Choroid plexus epithelial cell (primary cell): ENCODE results near the gene MAP2K7.
A peak's percentile ranks its signal among the peaks of the same experiment; 100 is the strongest.

Experiments
- DNase-seq: peaks from one replicate; pipeline ENCODE4 v3.0.0-alpha.2; 2010; ENCODE audit warnings: low read depth
- H3K4me3 ChIP-seq: 2 replicates; pipeline ENCODE4 v1.5.1; 2011; ENCODE audit warnings: low read depth, mild to moderate bottlenecking, control low read depth, low read length, moderate library complexity
- CTCF ChIP-seq: conservative IDR thresholded peaks from 2 replicates; pipeline ENCODE4 v1.5.1; 2011; ENCODE audit warnings: low read depth, mild to moderate bottlenecking, control low read depth, inconsistent platforms, low read length, moderate library complexity

Gene MAP2K7

GRCh38 chr19:7923295-7924191 is 19.9 kb downstream of the MAP2K7 start:
- H3K4me3 ChIP-seq, result no peak overlapping the region
- no peak for TF ChIP-seq CTCF
- no peak for DNase-seq

- no peak overlapping the region for H3K4me3 ChIP-seq
- no peak for DNase-seq
- no peak for TF ChIP-seq CTCF
Observed at GRCh38 chr19:7924241-7924640, 20.6 kb downstream of the MAP2K7 start.

- no peak overlapping the region for H3K4me3 ChIP-seq
- DNase-seq, result no peak
- no peak for TF ChIP-seq CTCF
Observed at GRCh38 chr19:7924651-7925170, 21.0 kb downstream of the MAP2K7 start.

GRCh38 chr19:7925171-7925851 is 21.6 kb downstream of the MAP2K7 start:
- TF ChIP-seq CTCF, result peak; percentile 78
- DNase-seq, result peak; percentile 74
- peak overlapping the region; percentile 34 for H3K4me3 ChIP-seq

- H3K4me3 ChIP-seq, result peak within 1 kb of the TSS; percentile 60
- DNase-seq, result peak; percentile 51
- TF ChIP-seq CTCF, result no peak
Observed at GRCh38 chr19:7926021-7926726, 22.5 kb downstream of the MAP2K7 start, which contains the start of gene CTXN1. TSS of gene CTXN1 (minus strand) at chr19:7926135. CDS start at chr19:7925538, 597 bp downstream.

GRCh38 chr19:7926727-7927604 is 23.3 kb downstream of the MAP2K7 start:
- no peak for DNase-seq
- TF ChIP-seq CTCF, result no peak
- no peak overlapping the region for H3K4me3 ChIP-seq
